ENCODE measurements around the gene TEX12.
"Not testable (repeated sequence)": the region's sequence is repeated elsewhere in the genome, so short reads cannot be mapped to it uniquely, and the experiment has no call there.

The TEX12 gene

DNA sequence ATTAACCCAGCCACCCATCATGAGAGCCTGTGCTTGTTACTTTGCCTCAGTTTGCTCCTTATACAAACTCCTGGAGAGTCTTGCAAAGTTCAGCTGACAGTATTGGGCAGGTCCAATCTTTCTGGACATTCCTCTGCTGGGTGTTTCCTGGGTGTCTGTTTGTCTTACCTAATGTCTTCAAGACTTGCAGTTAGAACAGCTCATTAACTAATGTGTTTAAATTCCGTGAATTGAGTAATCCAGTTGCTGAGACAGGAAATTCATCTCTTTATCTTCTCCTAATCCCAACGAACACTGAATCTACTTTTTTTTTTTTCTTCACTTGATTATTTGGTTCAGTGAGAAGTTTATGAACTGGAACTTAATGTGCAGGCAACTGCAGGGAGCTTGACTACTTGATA lies 28.8 kb downstream of the TEX12 start:
- H2AFZ ChIP-seq (ENCODE audit: low read depth, low read length): no peak overlapping the region
- no peaks in the 10 kb centered on the region for H3K4me1 ChIP-seq (ENCODE audit: insufficient read depth, low read length)
- no peak for DNase-seq
- no peaks in the 10 kb centered on the region for H3K79me2 ChIP-seq (ENCODE audit: insufficient read depth, low read length)
- no peaks in the 10 kb centered on the region for H4K20me1 ChIP-seq (ENCODE audit: insufficient read depth, low read length)
- no peaks in the 10 kb centered on the region for H3K27me3 ChIP-seq (ENCODE audit: insufficient read depth, low read length, poor library complexity)
- H3K4me3 ChIP-seq (ENCODE audit: low read depth in 1 of 2, low read length in 2 of 2): no peak overlapping the region
- no peak overlapping the region for H3K9ac ChIP-seq (ENCODE audit: low read depth, low read length)
- TF ChIP-seq EZH2 (IDR thresholded peaks at IDR 0.05; ENCODE audit: borderline replicate concordance, low read depth, low read length, severe bottlenecking): no peak
- TF ChIP-seq, protein P1, sequence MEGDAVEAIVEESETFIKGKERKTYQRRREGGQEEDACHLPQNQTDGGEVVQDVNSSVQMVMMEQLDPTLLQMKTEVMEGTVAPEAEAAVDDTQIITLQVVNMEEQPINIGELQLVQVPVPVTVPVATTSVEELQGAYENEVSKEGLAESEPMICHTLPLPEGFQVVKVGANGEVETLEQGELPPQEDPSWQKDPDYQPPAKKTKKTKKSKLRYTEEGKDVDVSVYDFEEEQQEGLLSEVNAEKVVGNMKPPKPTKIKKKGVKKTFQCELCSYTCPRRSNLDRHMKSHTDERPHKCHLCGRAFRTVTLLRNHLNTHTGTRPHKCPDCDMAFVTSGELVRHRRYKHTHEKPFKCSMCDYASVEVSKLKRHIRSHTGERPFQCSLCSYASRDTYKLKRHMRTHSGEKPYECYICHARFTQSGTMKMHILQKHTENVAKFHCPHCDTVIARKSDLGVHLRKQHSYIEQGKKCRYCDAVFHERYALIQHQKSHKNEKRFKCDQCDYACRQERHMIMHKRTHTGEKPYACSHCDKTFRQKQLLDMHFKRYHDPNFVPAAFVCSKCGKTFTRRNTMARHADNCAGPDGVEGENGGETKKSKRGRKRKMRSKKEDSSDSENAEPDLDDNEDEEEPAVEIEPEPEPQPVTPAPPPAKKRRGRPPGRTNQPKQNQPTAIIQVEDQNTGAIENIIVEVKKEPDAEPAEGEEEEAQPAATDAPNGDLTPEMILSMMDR (IDR thresholded peaks at IDR 0.05; ENCODE audit: borderline replicate concordance, extremely low read depth, low read length, poor library complexity, severe bottlenecking): no peak
- no peak for ATAC-seq (ENCODE audit: insufficient read depth, low read depth)
- no peaks in the 10 kb centered on the region for H3K9me3 ChIP-seq (ENCODE audit: insufficient read depth, low read length, severe bottlenecking)
- no peaks in the 10 kb centered on the region for H3K36me3 ChIP-seq (ENCODE audit: insufficient read depth, low read length)
- no peak overlapping the region for H3K27ac ChIP-seq (ENCODE audit: low read length)
- no peak overlapping the region for H3K4me2 ChIP-seq (ENCODE audit: insufficient read depth, low read length)

GRCh38 chr11:112196519-112197087 lies 29.4 kb downstream of the TEX12 start:
- ATAC-seq (ENCODE audit: insufficient read depth, low read depth) (no peak), DNase-seq (no peak)
- H2AFZ ChIP-seq (ENCODE audit: low read depth, low read length): no peak overlapping the region
- H3K4me2 ChIP-seq (ENCODE audit: insufficient read depth, low read length): no peak overlapping the region
- no peak overlapping the region for H3K9ac ChIP-seq (ENCODE audit: low read depth, low read length)
- no peaks in the 10 kb centered on the region for H3K36me3 ChIP-seq (ENCODE audit: insufficient read depth, low read length)
- no peaks in the 10 kb centered on the region for H4K20me1 ChIP-seq (ENCODE audit: insufficient read depth, low read length)
- no peak overlapping the region for H3K4me3 ChIP-seq (ENCODE audit: low read depth in 1 of 2, low read length in 2 of 2)
- H3K9me3 ChIP-seq (ENCODE audit: insufficient read depth, low read length, severe bottlenecking): no peaks in the 10 kb centered on the region
- no peaks in the 10 kb centered on the region for H3K27me3 ChIP-seq (ENCODE audit: insufficient read depth, low read length, poor library complexity)
- H3K4me1 ChIP-seq (ENCODE audit: insufficient read depth, low read length): no peaks in the 10 kb centered on the region
- H3K79me2 ChIP-seq (ENCODE audit: insufficient read depth, low read length): no peaks in the 10 kb centered on the region
- no peak overlapping the region for H3K27ac ChIP-seq (ENCODE audit: low read length)
- TF ChIP-seq EZH2 (IDR thresholded peaks at IDR 0.05; ENCODE audit: borderline replicate concordance, low read depth, low read length, severe bottlenecking): no peak
- TF ChIP-seq, protein P1 (IDR thresholded peaks at IDR 0.05; ENCODE audit: borderline replicate concordance, extremely low read depth, low read length, poor library complexity, severe bottlenecking): no peak

DNA sequence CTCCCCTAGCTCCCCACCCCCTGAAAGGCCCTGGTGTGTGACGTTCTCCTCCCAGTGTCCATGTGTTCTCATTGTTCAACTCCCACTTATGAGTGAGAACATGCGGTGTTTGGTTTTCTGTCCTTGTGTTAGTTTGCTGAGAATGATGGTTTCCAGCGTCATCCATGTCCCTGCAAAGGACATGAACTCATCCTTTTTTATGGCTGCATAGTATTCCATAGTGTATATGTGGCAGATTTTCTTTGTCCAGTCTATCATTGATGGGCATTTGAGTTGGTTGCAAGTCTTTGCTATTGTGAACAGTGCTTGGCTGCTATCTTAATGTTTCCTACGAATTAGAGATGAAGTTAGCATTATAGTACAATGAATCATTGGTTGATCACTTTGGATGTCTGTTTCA lies 31.9 kb downstream of the TEX12 start:
- not testable (repeated sequence) for H3K4me1 ChIP-seq (ENCODE audit: insufficient read depth, low read length); H3K4me3 ChIP-seq (ENCODE audit: low read depth in 1 of 2, low read length in 2 of 2); H3K4me2 ChIP-seq (ENCODE audit: insufficient read depth, low read length); H3K36me3 ChIP-seq (ENCODE audit: insufficient read depth, low read length); H3K27ac ChIP-seq (ENCODE audit: low read length); ATAC-seq (ENCODE audit: insufficient read depth, low read depth); H3K9ac ChIP-seq (ENCODE audit: low read depth, low read length); H3K27me3 ChIP-seq (ENCODE audit: insufficient read depth, low read length, poor library complexity); H2AFZ ChIP-seq (ENCODE audit: low read depth, low read length); DNase-seq; H3K79me2 ChIP-seq (ENCODE audit: insufficient read depth, low read length); H4K20me1 ChIP-seq (ENCODE audit: insufficient read depth, low read length); H3K9me3 ChIP-seq (ENCODE audit: insufficient read depth, low read length, severe bottlenecking)

DNA sequence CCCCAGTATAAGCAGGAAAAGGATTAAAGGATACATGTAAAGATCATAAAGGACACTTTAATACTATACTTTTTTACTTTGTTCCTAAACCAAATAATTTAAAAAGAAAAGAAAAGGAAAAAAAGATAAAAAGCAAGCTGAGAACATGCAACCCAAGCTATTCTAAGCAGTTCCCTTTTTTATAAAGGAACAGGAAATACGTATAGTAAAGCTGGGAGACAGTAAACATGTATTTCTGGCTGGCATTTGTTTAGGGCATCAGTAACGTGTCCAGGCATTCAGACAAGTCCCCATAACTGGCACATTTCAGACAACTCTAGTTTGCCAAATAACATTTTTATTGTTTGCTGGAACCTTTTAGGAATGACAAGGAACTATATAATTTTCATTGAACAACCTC lies 33.1 kb downstream of the TEX12 start:
- H3K9me3 ChIP-seq (ENCODE audit: insufficient read depth, low read length, severe bottlenecking): no peaks in the 10 kb centered on the region
- DNase-seq: no peak
- H2AFZ ChIP-seq (ENCODE audit: low read depth, low read length): no peak overlapping the region
- H3K36me3 ChIP-seq (ENCODE audit: insufficient read depth, low read length): no peaks in the 10 kb centered on the region
- ATAC-seq (ENCODE audit: insufficient read depth, low read depth): no peak
- H3K27ac ChIP-seq (ENCODE audit: low read length): no peak overlapping the region
- no peaks in the 10 kb centered on the region for H3K4me1 ChIP-seq (ENCODE audit: insufficient read depth, low read length)
- TF ChIP-seq, protein P1 (IDR thresholded peaks at IDR 0.05; ENCODE audit: borderline replicate concordance, extremely low read depth, low read length, poor library complexity, severe bottlenecking): no peak
- TF ChIP-seq EZH2 (IDR thresholded peaks at IDR 0.05; ENCODE audit: borderline replicate concordance, low read depth, low read length, severe bottlenecking): no peak
- H4K20me1 ChIP-seq (ENCODE audit: insufficient read depth, low read length): no peaks in the 10 kb centered on the region
- no peaks in the 10 kb centered on the region for H3K27me3 ChIP-seq (ENCODE audit: insufficient read depth, low read length, poor library complexity)
- H3K4me3 ChIP-seq (ENCODE audit: low read depth in 1 of 2, low read length in 2 of 2): no peak overlapping the region
- no peak overlapping the region for H3K9ac ChIP-seq (ENCODE audit: low read depth, low read length)
- H3K4me2 ChIP-seq (ENCODE audit: insufficient read depth, low read length): no peak overlapping the region
- no peaks in the 10 kb centered on the region for H3K79me2 ChIP-seq (ENCODE audit: insufficient read depth, low read length)

All from DND-41 (cell line).